ENCODE measurements around the gene KIF12.

The KIF12 gene

GRCh38 chr9:114134827-114135396 lies 35.8 kb upstream of the KIF12 start:
- no peak overlapping the region for H3K27ac ChIP-seq
- H3K27me3 ChIP-seq (ENCODE audit: control insufficient read depth, insufficient read depth, low read length), result no peaks in the 10 kb centered on the region
- no peaks in the 10 kb centered on the region for H3K79me2 ChIP-seq
- H3K36me3 ChIP-seq (ENCODE audit: control insufficient read depth, insufficient read depth, low read length), result no peaks in the 10 kb centered on the region
- H3K9me3 ChIP-seq (ENCODE audit: control insufficient read depth, low read length), result no peaks in the 10 kb centered on the region
- H3K4me3 ChIP-seq (ENCODE audit: low read depth, low read length), result no peak overlapping the region
- no peak overlapping the region for H3K9ac ChIP-seq
- H2AFZ ChIP-seq, result no peak overlapping the region
- no peak overlapping the region for H3K4me2 ChIP-seq (ENCODE audit: low read length)
- H3K4me1 ChIP-seq, result no peaks in the 10 kb centered on the region
- no peak for TF ChIP-seq CTCF (IDR thresholded peaks at IDR 0.05)

GRCh38 chr9:114132550-114132918 lies 33.4 kb upstream of the KIF12 start:
- no peak overlapping the region for H3K4me3 ChIP-seq (ENCODE audit: low read depth, low read length)
- H3K4me2 ChIP-seq (ENCODE audit: low read length), result no peak overlapping the region
- H3K36me3 ChIP-seq (ENCODE audit: control insufficient read depth, insufficient read depth, low read length), result no peaks in the 10 kb centered on the region
- H3K4me1 ChIP-seq, result no peaks in the 10 kb centered on the region
- no peak overlapping the region for H2AFZ ChIP-seq
- no peaks in the 10 kb centered on the region for H3K9me3 ChIP-seq (ENCODE audit: control insufficient read depth, low read length)
- no peak overlapping the region for H3K9ac ChIP-seq
- TF ChIP-seq CTCF (IDR thresholded peaks at IDR 0.05), result no peak
- no peaks in the 10 kb centered on the region for H3K79me2 ChIP-seq
- no peak overlapping the region for H3K27ac ChIP-seq
- H3K27me3 ChIP-seq (ENCODE audit: control insufficient read depth, insufficient read depth, low read length), result no peaks in the 10 kb centered on the region

GRCh38 chr9:114131808-114132549 lies 32.9 kb upstream of the KIF12 start:
- no peak overlapping the region for H3K9ac ChIP-seq
- H3K9me3 ChIP-seq (ENCODE audit: control insufficient read depth, low read length), result no peaks in the 10 kb centered on the region
- H3K4me3 ChIP-seq (ENCODE audit: low read depth, low read length), result no peak overlapping the region
- no peaks in the 10 kb centered on the region for H3K79me2 ChIP-seq
- TF ChIP-seq CTCF (IDR thresholded peaks at IDR 0.05), result no peak
- H3K4me1 ChIP-seq, result no peaks in the 10 kb centered on the region
- H3K4me2 ChIP-seq (ENCODE audit: low read length), result no peak overlapping the region
- H3K27ac ChIP-seq, result no peak overlapping the region
- no peak overlapping the region for H2AFZ ChIP-seq
- H3K36me3 ChIP-seq (ENCODE audit: control insufficient read depth, insufficient read depth, low read length), result no peaks in the 10 kb centered on the region
- no peaks in the 10 kb centered on the region for H3K27me3 ChIP-seq (ENCODE audit: control insufficient read depth, insufficient read depth, low read length)

GRCh38 chr9:114130624-114131277 lies 31.7 kb upstream of the KIF12 start:
- Histone ChIP-seq H3K4me1 (no peaks in the 10 kb centered on the region), H3K36me3 (ENCODE audit: control insufficient read depth, insufficient read depth, low read length) (no peaks in the 10 kb centered on the region), H3K27ac (no peak overlapping the region), H3K79me2 (no peaks in the 10 kb centered on the region), H3K4me2 (ENCODE audit: low read length) (no peak overlapping the region), H3K27me3 (ENCODE audit: control insufficient read depth, insufficient read depth, low read length) (no peaks in the 10 kb centered on the region), H3K9me3 (ENCODE audit: control insufficient read depth, low read length) (no peaks in the 10 kb centered on the region), H3K9ac (no peak overlapping the region), H2AFZ (no peak overlapping the region), H3K4me3 (ENCODE audit: low read depth, low read length) (no peak overlapping the region)
- no peak for TF ChIP-seq CTCF (IDR thresholded peaks at IDR 0.05)
